Urothelium cell line (cell line): Measurements from ENCODE around the gene ABCG1.

Source experiments
- DNase-seq: peaks from one replicate; pipeline ENCODE4 v3.0.0; 2011; ENCODE audit warnings: low spot score, mixed read lengths
- FAIRE-seq: peaks from 2 replicates; lab custom pipeline; 2011; peaks lifted over from hg19 to GRCh38; lab: Jason Lieb, UNC

Gene ABCG1

GRCh38 chr21:42265231-42265812 lies 46.4 kb downstream of the ABCG1 start:
- DNase-seq = no peak
- FAIRE-seq = no peak

- DNase-seq (no peak), FAIRE-seq (no peak)
These were observed 48.1 kb downstream of the ABCG1 start for GRCh38 chr21:42266971-42267556.

- DNase-seq (no peak), FAIRE-seq (no peak)
These were observed 50.4 kb downstream of the ABCG1 start for GRCh38 chr21:42269386-42269785.

GRCh38 chr21:42271065-42271464 lies 52.1 kb downstream of the ABCG1 start:
- FAIRE-seq = no peak
- DNase-seq = no peak

GRCh38 chr21:42272109-42272962 lies 53.4 kb downstream of the ABCG1 start:
- DNase-seq (no peak), FAIRE-seq (no peak)

- FAIRE-seq (no peak), DNase-seq (no peak)
These were observed 54.2 kb downstream of the ABCG1 start for GRCh38 chr21:42272984-42273600.

GRCh38 chr21:42276076-42276475 lies 57.1 kb downstream of the ABCG1 start:
- DNase-seq (no peak), FAIRE-seq (no peak)

GRCh38 chr21:42276526-42277154 lies 57.7 kb downstream of the ABCG1 start:
- no peak for FAIRE-seq
- DNase-seq = no peak

GRCh38 chr21:42277593-42277992 lies 58.7 kb downstream of the ABCG1 start:
- DNase-seq = no peak
- FAIRE-seq = no peak

GRCh38 chr21:42278451-42279149 lies 59.7 kb downstream of the ABCG1 start:
- no peak for FAIRE-seq
- no peak for DNase-seq

- DNase-seq (no peak), FAIRE-seq (no peak)
These were observed 60.5 kb downstream of the ABCG1 start for GRCh38 chr21:42279341-42279871.

GRCh38 chr21:42279888-42280287 lies 60.9 kb downstream of the ABCG1 start:
- DNase-seq (no peak), FAIRE-seq (peak; percentile 17)

- DNase-seq (no peak), FAIRE-seq (no peak)
These were observed 61.6 kb downstream of the ABCG1 start for GRCh38 chr21:42280356-42281180.

GRCh38 chr21:42281181-42281680 lies 62.3 kb downstream of the ABCG1 start:
- FAIRE-seq = no peak
- DNase-seq = no peak

GRCh38 chr21:42282021-42282420 lies 63.1 kb downstream of the ABCG1 start:
- no peak for FAIRE-seq
- DNase-seq = no peak

- FAIRE-seq (no peak), DNase-seq (no peak)
These were observed 63.8 kb downstream of the ABCG1 start for GRCh38 chr21:42282715-42283114.

GRCh38 chr21:42285569-42286245 lies 66.8 kb downstream of the ABCG1 start:
- FAIRE-seq (no peak), DNase-seq (no peak)

- FAIRE-seq (no peak), DNase-seq (no peak)
These were observed 67.5 kb downstream of the ABCG1 start for GRCh38 chr21:42286416-42286815.
